Kidney (tissue), 14 donors: ENCODE results near the gene BCL2L12. TPM values are rescaled to one million over a fixed set of nuclear protein-coding genes. Genes with fewer than 3 reads are reported as not detected.

ENCODE experiments used
- DNase-seq, 5 donors: peaks; one replicate each; pipeline ENCODE4 v3.0.0-alpha.2; 2013 to 2020
- FAIRE-seq: peaks from 2 replicates; lab custom pipeline; 2012; peaks lifted over from hg19 to GRCh38; lab: Jason Lieb, UNC
- H3K27ac ChIP-seq, 2 donors: one replicate each; pipeline ENCODE4 v1.7.0; 2013; ENCODE audit warnings: low read depth in 2 of 2, low read length in 2 of 2, inconsistent platforms in 1 of 2
- H3K27me3 ChIP-seq: one replicate; pipeline ENCODE4 v1.7.1; 2013; ENCODE audit warnings: low read length, inconsistent platforms; ENCODE audit not compliant: control insufficient read depth, insufficient read depth
- H3K36me3 ChIP-seq, 3 donors: one replicate each; pipeline versions ENCODE4 v1.7.0 to v1.7.1; 2013; ENCODE audit warnings: low read length in 3 of 3, control low read depth in 1 of 3, inconsistent platforms in 1 of 3; ENCODE audit not compliant: insufficient read depth in 3 of 3, control insufficient read depth in 2 of 3
- H3K4me1 ChIP-seq, 3 donors: one replicate each; pipeline versions ENCODE4 v1.7.0 to v1.7.1; 2013; ENCODE audit warnings: low read length in 3 of 3, inconsistent platforms in 1 of 3, low read depth in 1 of 3; ENCODE audit not compliant: control insufficient read depth in 2 of 3, insufficient read depth in 2 of 3
- H3K4me3 ChIP-seq, 3 donors: one replicate each; pipeline versions ENCODE4 v1.7.0 to v1.8.1; 2013; ENCODE audit warnings: low read length in 3 of 3, control low read depth in 1 of 3, inconsistent platforms in 1 of 3
- H3K9ac ChIP-seq, 3 donors: one replicate each; pipeline versions ENCODE4 v1.7.0 to v1.7.1; 2013; ENCODE audit warnings: low read length in 3 of 3, control low read depth in 1 of 3, inconsistent platforms in 1 of 3
- H3K9me3 ChIP-seq, 3 donors: one replicate each; pipeline versions ENCODE4 v1.7.0 to v1.7.1; 2013; ENCODE audit warnings: low read length in 3 of 3, control low read depth in 1 of 3, inconsistent platforms in 1 of 3; ENCODE audit not compliant: control insufficient read depth in 2 of 3, insufficient read depth in 1 of 3
- CTCF ChIP-seq: IDR thresholded peaks from 3 replicates; pipeline ENCODE4 v1.5.1; 2012; ENCODE audit warnings: mild to moderate bottlenecking, moderate library complexity, borderline replicate concordance; ENCODE audit not compliant: insufficient read depth; ENCODE audit errors: extremely low read depth
- intact Hi-C: fragments of 100-400 bp; cut with DNase I; formaldehyde crosslinking; loops from one replicate; pipeline ENCODE4 v1.11.1; 2022
- polyA plus RNA-seq: library from polyadenylated mRNA; stranded (reverse); fragments of 350-450 nt; fragmentation: Illumina TruSeq; extraction: RNeasy Lipid Tissue Mini Kit (QIAGEN cat#74804); gene quantifications from one replicate; pipeline ENCODE4 v1.2.3, GENCODE V29; 2014; ENCODE audit warnings: low read depth, low replicate concordance; ENCODE audit not compliant: insufficient read depth
- total RNA-seq: library from RNA; stranded (reverse); fragmentation: NEBNext Ultra II Directional; extraction: Animal tissue kit (Norgen Biotek cat#: 25700); gene quantifications from one replicate; pipeline ENCODE4 v1.2.1, GENCODE V29; 2021
- donor health status: control.
- donor health status: control.
- donor health status: control.
- donor health status: control.
- donor health status: control.
- donor health status: DM: yes; HTN: yes; CAD: no.
- donor health status: Normal renal cell carcinoma (clear cell type).

The BCL2L12 gene
- total and polyA plus RNA-seq, 2 donors from 2014 or later = 13.5 to 14.4 TPM

DNA sequence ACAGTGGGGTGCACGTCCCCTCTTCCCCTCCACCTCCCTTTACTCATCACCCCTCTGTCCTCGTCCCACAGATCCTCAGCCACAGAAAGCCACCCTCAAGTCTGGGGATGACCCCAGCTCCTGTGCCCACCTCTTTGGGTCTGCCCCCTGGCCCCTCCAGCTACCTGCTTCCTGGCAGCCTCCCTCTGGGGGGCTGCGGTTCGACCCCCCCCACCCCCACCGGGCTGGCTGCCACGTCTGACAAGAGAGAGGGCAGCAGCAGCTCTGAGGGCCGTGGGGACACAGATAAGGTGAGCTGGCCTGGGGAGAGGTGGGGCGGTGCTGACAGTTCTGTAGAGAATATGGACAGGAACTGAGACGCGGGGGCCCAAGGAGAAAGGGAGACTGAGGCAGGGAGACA, 11.2 kb upstream of the BCL2L12 start:
- FAIRE-seq (no peak), DNase-seq (no peak)
- TF ChIP-seq CTCF = no peak
- Histone ChIP-seq H3K27ac (no peak overlapping the region), H3K9ac (no peak overlapping the region), H3K36me3 (peaks cover 2 to 44% (median 20%) of the 10 kb centered on the region in 3 donors), H3K4me3 (no peak overlapping the region), H3K9me3 (no peaks in the 10 kb centered on the region), H3K4me1 (no peaks in the 10 kb centered on the region), H3K27me3 (no peaks in the 10 kb centered on the region)
- intact Hi-C loops = no loop called here

DNA sequence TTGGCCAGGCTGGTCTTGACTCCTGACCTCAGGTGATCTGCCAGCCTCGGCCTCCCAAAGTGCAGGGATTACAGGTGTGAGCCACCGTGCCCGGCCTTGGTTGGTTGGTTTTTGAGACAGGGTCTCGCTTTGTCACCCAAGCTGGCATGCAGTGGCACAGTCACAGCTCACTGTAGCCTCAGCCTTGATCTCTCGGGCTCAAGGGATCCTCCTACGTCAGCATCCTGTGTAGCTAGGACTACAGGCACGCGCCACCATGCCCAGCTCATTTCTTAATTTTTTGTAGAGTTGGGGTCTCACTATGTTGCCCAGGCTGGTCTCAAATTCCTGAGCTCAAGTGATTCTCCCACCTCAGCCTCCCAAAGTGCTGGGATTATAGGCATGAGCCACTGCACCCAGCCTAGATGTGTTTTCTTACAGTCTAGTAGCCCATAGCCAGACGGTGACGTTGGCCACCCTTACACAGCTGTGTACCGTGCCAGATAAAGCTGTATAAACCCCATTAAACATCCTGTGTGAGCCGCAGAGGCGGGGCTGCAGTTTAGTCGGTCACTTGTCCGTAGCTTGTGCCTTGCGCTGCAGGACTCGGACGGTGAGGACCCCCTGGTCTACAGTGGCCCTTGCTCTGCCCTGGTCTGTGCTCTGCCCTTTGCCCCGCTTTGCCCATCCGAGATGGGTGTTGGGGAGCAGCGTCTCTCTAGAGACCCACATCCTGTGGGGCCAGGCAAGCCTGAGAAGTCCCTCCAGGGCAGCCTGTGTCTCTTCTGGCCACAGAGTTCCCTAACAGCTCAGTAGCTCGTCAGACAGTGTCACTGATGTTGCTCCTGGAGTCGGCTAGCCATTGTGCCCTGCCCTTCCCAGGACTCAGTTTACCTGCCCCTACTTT, 9.9 kb upstream of the BCL2L12 start:
- intact Hi-C loops = no loop called here
- Histone ChIP-seq H3K4me3 (no peak overlapping the region), H3K4me1 (no peaks in the 10 kb centered on the region), H3K9ac (no peak overlapping the region), H3K27ac (no peak overlapping the region), H3K27me3 (no peaks in the 10 kb centered on the region), H3K36me3 (peaks cover 2 to 41% (median 22%) of the 10 kb centered on the region in 3 donors), H3K9me3 (no peaks in the 10 kb centered on the region)
- FAIRE-seq (no peak), DNase-seq (no peak)
- no peak for TF ChIP-seq CTCF

DNA sequence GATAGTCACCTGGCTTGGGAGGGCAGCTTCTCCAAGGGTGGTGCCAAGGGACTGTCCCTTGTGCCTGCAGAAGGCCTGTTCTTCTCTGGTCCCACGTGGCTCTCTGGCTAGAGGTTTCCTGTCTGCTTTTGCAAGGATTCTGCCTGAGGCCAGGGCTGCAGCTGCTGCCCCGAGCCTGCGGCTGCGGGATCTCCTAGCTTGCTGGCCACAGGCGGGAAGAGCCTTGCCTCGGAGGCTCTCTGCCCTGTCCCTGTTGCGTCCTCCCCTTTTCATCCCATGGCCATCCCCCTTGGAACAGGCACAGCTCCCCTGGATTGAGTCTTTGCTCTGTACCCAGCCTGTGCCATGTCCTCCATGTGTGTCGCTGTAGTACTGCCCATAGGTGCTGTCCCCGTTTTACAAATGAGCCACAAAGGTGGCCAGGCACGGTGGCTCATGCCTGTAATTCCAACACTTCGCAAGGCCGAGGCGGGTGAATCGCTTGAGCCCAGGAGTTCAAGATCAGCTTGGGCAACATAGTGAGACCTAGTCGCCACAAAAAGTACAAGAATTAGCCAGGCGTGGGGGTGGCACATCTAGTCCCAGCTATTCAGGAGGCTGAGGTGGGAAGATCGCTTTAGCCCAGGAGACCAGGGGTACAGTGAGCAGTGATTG, 9.2 kb upstream of the BCL2L12 start:
- H3K27me3 ChIP-seq = no peaks in the 10 kb centered on the region
- intact Hi-C loops = no loop called here
- H3K4me1 ChIP-seq = no peaks in the 10 kb centered on the region
- TF ChIP-seq CTCF = no peak
- no peak for FAIRE-seq
- no peak overlapping the region for H3K4me3 ChIP-seq
- no peaks in the 10 kb centered on the region for H3K9me3 ChIP-seq
- H3K36me3 ChIP-seq = peaks cover 2 to 47% (median 24%) of the 10 kb centered on the region in 3 donors
- no peak overlapping the region for H3K27ac ChIP-seq
- DNase-seq = no peak
- no peak overlapping the region for H3K9ac ChIP-seq
